ENCODE data around the gene RHCE. TPM values are rescaled to one million over a fixed set of nuclear protein-coding genes. Genes with fewer than 3 reads are reported as not detected.

Gene RHCE
- total RNA-seq, 1 donor from 2014 or later = 0.75 TPM

GRCh38 chr1:25433389-25434186 lies 13.0 kb upstream of the RHCE start:
- H3K4me3 Mint-ChIP-seq (ENCODE audit: unreplicated experiment) = no peak overlapping the region
- no peak overlapping the region for H3K9ac ChIP-seq (ENCODE audit: low read length)
- no peak overlapping the region for H3K27ac ChIP-seq (ENCODE audit: low read depth, low read length)
- H3K79me2 ChIP-seq (ENCODE audit: insufficient read depth, low read length) = peaks cover 72% of the 10 kb centered on the region
- H2AFZ ChIP-seq (ENCODE audit: low read depth, low read length) = no peak overlapping the region
- H3K36me3 Mint-ChIP-seq (ENCODE audit: low read depth, unreplicated experiment) = no peaks in the 10 kb centered on the region
- TF ChIP-seq CTCF (IDR thresholded peaks at IDR 0.05; ENCODE audit: insufficient read depth, low read depth, low read length) = no peak
- TF ChIP-seq EZH2 (IDR thresholded peaks at IDR 0.05; ENCODE audit: insufficient read depth, low read length) = no peak
- H3K4me2 ChIP-seq (ENCODE audit: low read length) = peak overlapping the region; percentile 8
- H3K27ac Mint-ChIP-seq (ENCODE audit: unreplicated experiment) = no peak overlapping the region
- H3K27me3 Mint-ChIP-seq (ENCODE audit: low read depth, unreplicated experiment) = no peaks in the 10 kb centered on the region
- H3K36me3 ChIP-seq (ENCODE audit: insufficient read depth, low read length) = no peaks in the 10 kb centered on the region
- H4K20me1 ChIP-seq (ENCODE audit: insufficient read depth, low read length) = peaks cover 71% of the 10 kb centered on the region
- DNase-seq (ENCODE audit: low read depth) (no peak), FAIRE-seq (no peak)
- H3K4me1 Mint-ChIP-seq (ENCODE audit: low read depth, unreplicated experiment) = peaks cover 18% of the 10 kb centered on the region
- no peaks in the 10 kb centered on the region for H3K27me3 ChIP-seq (ENCODE audit: insufficient read depth, low read length)
- no peaks in the 10 kb centered on the region for H3K9me3 ChIP-seq (ENCODE audit: insufficient read depth, low read depth, low read length)
- H3K4me1 ChIP-seq (ENCODE audit: insufficient read depth, low read length) = peaks cover 13% of the 10 kb centered on the region
- H3K4me3 ChIP-seq (ENCODE audit: insufficient read depth, low read depth, low read length) = no peak overlapping the region
- no peaks in the 10 kb centered on the region for H3K9me3 Mint-ChIP-seq (ENCODE audit: unreplicated experiment)

GRCh38 chr1:25432749-25433388 lies 12.2 kb upstream of the RHCE start:
- Histone ChIP-seq H4K20me1 (ENCODE audit: insufficient read depth, low read length) (peaks cover 63% of the 10 kb centered on the region), H3K4me3 (ENCODE audit: insufficient read depth, low read depth, low read length) (no peak overlapping the region), H3K27me3 (ENCODE audit: insufficient read depth, low read length) (no peaks in the 10 kb centered on the region), H3K27ac (ENCODE audit: low read depth, low read length) (no peak overlapping the region), H3K9ac (ENCODE audit: low read length) (no peak overlapping the region), H3K36me3 (ENCODE audit: insufficient read depth, low read length) (no peaks in the 10 kb centered on the region), H3K4me1 (ENCODE audit: insufficient read depth, low read length) (peaks cover 13% of the 10 kb centered on the region), H2AFZ (ENCODE audit: low read depth, low read length) (no peak overlapping the region), H3K9me3 (ENCODE audit: insufficient read depth, low read depth, low read length) (no peaks in the 10 kb centered on the region), H3K4me2 (ENCODE audit: low read length) (peak overlapping the region; percentile 89), H3K79me2 (ENCODE audit: insufficient read depth, low read length) (peaks cover 66% of the 10 kb centered on the region)
- Mint-ChIP-seq H3K9me3 (ENCODE audit: unreplicated experiment) (no peaks in the 10 kb centered on the region), H3K4me3 (ENCODE audit: unreplicated experiment) (peak overlapping the region; percentile 91), H3K27me3 (ENCODE audit: low read depth, unreplicated experiment) (no peaks in the 10 kb centered on the region), H3K27ac (ENCODE audit: unreplicated experiment) (no peak overlapping the region), H3K36me3 (ENCODE audit: low read depth, unreplicated experiment) (no peaks in the 10 kb centered on the region), H3K4me1 (ENCODE audit: low read depth, unreplicated experiment) (peaks cover 18% of the 10 kb centered on the region)
- DNase-seq (ENCODE audit: low read depth) = no peak
- TF ChIP-seq CTCF (IDR thresholded peaks at IDR 0.05; ENCODE audit: insufficient read depth, low read depth, low read length) = no peak
- TF ChIP-seq EZH2 (IDR thresholded peaks at IDR 0.05; ENCODE audit: insufficient read depth, low read length) = no peak
- no peak for FAIRE-seq
